Loucy (cell line): Measurements from ENCODE around the gene FAM163B.

Source experiments
- EZH2phosphoT487 ChIP-seq: fragments of 200-600 bp; IDR thresholded peaks from 2 replicates; pipeline ENCODE4 v1.6.1; 2018; ENCODE audit warnings: antibody characterized with exemption, mild to moderate bottlenecking, moderate library complexity, borderline replicate concordance
- TF ChIP-seq, protein P1 (sequence below): fragments of 200-600 bp; sonication (generic); conservative IDR thresholded peaks from 2 replicates; pipeline ENCODE4 v1.5.1; 2014; ENCODE audit warnings: mild to moderate bottlenecking, antibody characterized with exemption, low read length

DNA sequence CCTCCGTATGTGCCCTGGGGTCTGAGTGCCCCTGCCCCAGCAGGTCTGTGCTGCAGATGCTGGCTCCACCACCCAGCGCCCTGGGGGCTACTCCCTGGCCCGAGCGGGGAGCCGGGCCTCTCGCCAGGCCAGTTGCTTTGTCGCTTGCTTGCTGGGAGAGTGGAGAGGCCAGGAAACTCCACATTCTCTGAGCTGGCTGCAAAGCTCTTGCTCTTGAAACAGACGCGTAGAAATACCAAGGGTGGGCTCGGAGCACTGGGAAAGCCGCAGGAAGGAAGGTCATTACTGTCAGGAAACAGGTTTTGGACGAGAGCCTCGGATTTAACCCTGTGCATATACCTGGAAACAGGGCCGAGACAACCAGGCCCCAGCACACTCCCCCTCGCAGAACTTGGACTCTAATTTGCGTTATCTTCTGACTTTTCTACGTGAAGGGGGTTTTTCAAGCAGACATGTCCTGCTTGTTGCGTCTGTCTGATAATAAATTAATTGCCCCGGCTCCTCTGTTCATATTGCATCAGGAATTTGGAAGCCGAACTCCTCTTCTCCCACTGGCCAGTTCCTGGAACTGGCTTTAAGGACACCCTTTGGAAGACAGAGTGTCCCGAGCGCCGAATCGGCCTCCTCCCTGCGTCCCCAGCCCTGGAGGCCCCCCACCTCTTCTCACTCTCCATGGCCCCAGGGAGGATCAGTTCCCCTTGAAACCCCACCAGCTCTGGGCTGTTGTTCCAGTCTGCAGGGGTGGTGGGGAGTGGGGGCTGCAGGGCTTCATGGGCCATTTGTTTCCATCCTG lies 63.5 kb downstream of the FAM163B start:
- TF ChIP-seq, protein P1, sequence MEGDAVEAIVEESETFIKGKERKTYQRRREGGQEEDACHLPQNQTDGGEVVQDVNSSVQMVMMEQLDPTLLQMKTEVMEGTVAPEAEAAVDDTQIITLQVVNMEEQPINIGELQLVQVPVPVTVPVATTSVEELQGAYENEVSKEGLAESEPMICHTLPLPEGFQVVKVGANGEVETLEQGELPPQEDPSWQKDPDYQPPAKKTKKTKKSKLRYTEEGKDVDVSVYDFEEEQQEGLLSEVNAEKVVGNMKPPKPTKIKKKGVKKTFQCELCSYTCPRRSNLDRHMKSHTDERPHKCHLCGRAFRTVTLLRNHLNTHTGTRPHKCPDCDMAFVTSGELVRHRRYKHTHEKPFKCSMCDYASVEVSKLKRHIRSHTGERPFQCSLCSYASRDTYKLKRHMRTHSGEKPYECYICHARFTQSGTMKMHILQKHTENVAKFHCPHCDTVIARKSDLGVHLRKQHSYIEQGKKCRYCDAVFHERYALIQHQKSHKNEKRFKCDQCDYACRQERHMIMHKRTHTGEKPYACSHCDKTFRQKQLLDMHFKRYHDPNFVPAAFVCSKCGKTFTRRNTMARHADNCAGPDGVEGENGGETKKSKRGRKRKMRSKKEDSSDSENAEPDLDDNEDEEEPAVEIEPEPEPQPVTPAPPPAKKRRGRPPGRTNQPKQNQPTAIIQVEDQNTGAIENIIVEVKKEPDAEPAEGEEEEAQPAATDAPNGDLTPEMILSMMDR: no peak
- TF ChIP-seq EZH2phosphoT487: no peak
